PC-3 (cell line): Measurements from ENCODE around the gene HTR4. TPM values are rescaled to one million over a fixed set of nuclear protein-coding genes. Genes with fewer than 3 reads are reported as not detected.
A peak's percentile ranks its signal among the peaks of the same experiment; 100 is the strongest.

Experiments used
- ATAC-seq: fragments of 200-7000 bp; cut with Tn5 transposase; 2 replicates; pipeline ENCODE4 v1.9.1; 2020; ENCODE audit warnings: mild to moderate bottlenecking, moderate library complexity
- BruUV-seq: library from RNA; stranded (reverse); fragments of 400-500 nt; replicated peaks from 2 replicates; lab custom pipeline; 2021; lab: Mats Ljungman, UMichigan
- CTCF ChIA-PET: fragments of 300-600 bp; sonication (Branson Sonifier 250); formaldehyde crosslinking; loops from one replicate; lab custom pipeline; 2022; ENCODE audit warnings: antibody characterized with exemption; lab: Charles Lee
- POLR2A ChIA-PET: fragments of 300-600 bp; sonication (Branson Sonifier 250); formaldehyde crosslinking; loops from one replicate; lab custom pipeline; 2022; ENCODE audit warnings: antibody characterized with exemption; ENCODE audit not compliant: unreplicated experiment; lab: Charles Lee
- DNase-seq: peaks from one replicate; pipeline ENCODE4 v3.0.0-alpha.2; 2015
- H2AFZ ChIP-seq: fragments of 300-600 bp; sonication (generic); 2 replicates; pipeline ENCODE4 v1.6.0; 2016; ENCODE audit warnings: antibody characterized with exemption, low read length
- H3F3A ChIP-seq: fragments of 300-600 bp; sonication (generic); one replicate; pipeline ENCODE4 v1.6.0; 2017; ENCODE audit warnings: antibody characterized with exemption, low read length, control low read depth, mild to moderate bottlenecking; ENCODE audit not compliant: unreplicated experiment
- H3K27ac ChIP-seq: fragments of 300-600 bp; sonication (generic); 2 replicates; pipeline ENCODE4 v1.5.1; 2016; ENCODE audit warnings: mild to moderate bottlenecking, low read length
- H3K27me3 ChIP-seq: fragments of 300-600 bp; sonication (generic); 2 replicates; pipeline ENCODE4 v1.6.1; 2016; ENCODE audit warnings: low read length, mixed read lengths
- H3K36me3 ChIP-seq: fragments of 300-600 bp; sonication (generic); 2 replicates; pipeline ENCODE4 v1.6.1; 2016; ENCODE audit warnings: low read depth, mixed run types, low read length, mixed read lengths
- H3K4me1 ChIP-seq: fragments of 300-600 bp; sonication (generic); 2 replicates; pipeline ENCODE4 v1.5.1; 2016; ENCODE audit warnings: low read length; ENCODE audit not compliant: insufficient read depth
- H3K4me2 ChIP-seq: fragments of 300-600 bp; sonication (generic); 2 replicates; pipeline ENCODE4 v1.6.0; 2016; ENCODE audit warnings: low read length
- H3K4me3 ChIP-seq: fragments of 300-600 bp; sonication (generic); 2 replicates; pipeline ENCODE4 v1.5.1; 2016; ENCODE audit warnings: mild to moderate bottlenecking, low read length, mixed read lengths
- H3K79me2 ChIP-seq: fragments of 300-600 bp; sonication (generic); 2 replicates; pipeline ENCODE4 v1.6.1; 2017; ENCODE audit warnings: low read length, mixed read lengths
- H3K9ac ChIP-seq: fragments of 300-600 bp; sonication (generic); 2 replicates; pipeline ENCODE4 v1.6.0; 2016; ENCODE audit warnings: mild to moderate bottlenecking, low read length
- H3K9me2 ChIP-seq: fragments of 300-600 bp; sonication (generic); replicated peaks from 2 replicates; pipeline ENCODE4 v1.6.1; 2016; ENCODE audit warnings: mixed run types, low read length, mixed read lengths
- H3K9me3 ChIP-seq: fragments of 300-600 bp; sonication (generic); 2 replicates; pipeline ENCODE4 v1.6.1; 2016; ENCODE audit warnings: low read length, mixed read lengths
- H4K20me1 ChIP-seq: fragments of 300-600 bp; sonication (generic); 2 replicates; pipeline ENCODE4 v1.6.1; 2016; ENCODE audit warnings: low read length, mixed read lengths
- EZH2 ChIP-seq: fragments of 300-600 bp; sonication (generic); IDR thresholded peaks from one replicate; pipeline ENCODE4 v1.6.1; 2017; ENCODE audit warnings: antibody characterized with exemption, mild to moderate bottlenecking, low read length; ENCODE audit not compliant: unreplicated experiment
- EZH2phosphoT487 ChIP-seq: fragments of 300-600 bp; sonication (generic); IDR thresholded peaks from 2 replicates; pipeline ENCODE4 v1.6.1; 2018; ENCODE audit warnings: mild to moderate bottlenecking, antibody characterized with exemption, low read length, borderline replicate concordance
- intact Hi-C: fragments of 100-400 bp; cut with micrococcal nuclease; formaldehyde crosslinking; loops from 2 replicates; pipeline ENCODE4 v1.9.0; 2023
- total RNA-seq: library from RNA; depleted of rRNA; stranded (reverse); fragments of >200 nt; gene quantifications from 2 replicates; pipeline ENCODE4 v1.2.3, GENCODE V29; 2014
- TF ChIP-seq, protein P1 (sequence below): fragments of 300-600 bp; sonication (generic); conservative IDR thresholded peaks from 2 replicates; pipeline ENCODE4 v1.5.1; 2017; ENCODE audit warnings: antibody characterized with exemption, low read depth, mild to moderate bottlenecking, low read length

Gene HTR4
- total RNA-seq, 1 experiment from 2014 or later, result not detected

GRCh38 chr5:148620091-148620490 lies 34.2 kb downstream of the HTR4 start:
- no TSS peak for BruUV-seq
- intact Hi-C loops, result no loop called here
- Histone ChIP-seq H3K79me2 (no peaks in the 10 kb centered on the region), H4K20me1 (no peaks in the 10 kb centered on the region), H3F3A (no peaks in the 10 kb centered on the region), H3K27ac (no peak overlapping the region), H3K9me2 (0 out of 2 replicates have a peak, but pooled peaks cover 6% of the 10 kb centered on the region), H3K9ac (no peak overlapping the region), H3K4me1 (peaks cover 19% of the 10 kb centered on the region), H2AFZ (no peak overlapping the region), H3K4me3 (no peak overlapping the region), H3K36me3 (no peaks in the 10 kb centered on the region), H3K27me3 (peaks cover 12% of the 10 kb centered on the region), H3K4me2 (no peak overlapping the region), H3K9me3 (no peaks in the 10 kb centered on the region)
- ChIA-PET POLR2A (no interaction called here), CTCF (no interaction called here)
- DNase-seq (no peak), ATAC-seq (no peak)
- TF ChIP-seq EZH2phosphoT487 (no peak), EZH2 (no peak)
- TF ChIP-seq, protein P1, sequence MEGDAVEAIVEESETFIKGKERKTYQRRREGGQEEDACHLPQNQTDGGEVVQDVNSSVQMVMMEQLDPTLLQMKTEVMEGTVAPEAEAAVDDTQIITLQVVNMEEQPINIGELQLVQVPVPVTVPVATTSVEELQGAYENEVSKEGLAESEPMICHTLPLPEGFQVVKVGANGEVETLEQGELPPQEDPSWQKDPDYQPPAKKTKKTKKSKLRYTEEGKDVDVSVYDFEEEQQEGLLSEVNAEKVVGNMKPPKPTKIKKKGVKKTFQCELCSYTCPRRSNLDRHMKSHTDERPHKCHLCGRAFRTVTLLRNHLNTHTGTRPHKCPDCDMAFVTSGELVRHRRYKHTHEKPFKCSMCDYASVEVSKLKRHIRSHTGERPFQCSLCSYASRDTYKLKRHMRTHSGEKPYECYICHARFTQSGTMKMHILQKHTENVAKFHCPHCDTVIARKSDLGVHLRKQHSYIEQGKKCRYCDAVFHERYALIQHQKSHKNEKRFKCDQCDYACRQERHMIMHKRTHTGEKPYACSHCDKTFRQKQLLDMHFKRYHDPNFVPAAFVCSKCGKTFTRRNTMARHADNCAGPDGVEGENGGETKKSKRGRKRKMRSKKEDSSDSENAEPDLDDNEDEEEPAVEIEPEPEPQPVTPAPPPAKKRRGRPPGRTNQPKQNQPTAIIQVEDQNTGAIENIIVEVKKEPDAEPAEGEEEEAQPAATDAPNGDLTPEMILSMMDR, result no peak

- no TSS peak for BruUV-seq
- Histone ChIP-seq H3K27me3 (peaks cover 12% of the 10 kb centered on the region), H3F3A (no peaks in the 10 kb centered on the region), H3K4me2 (no peak overlapping the region), H3K4me3 (no peak overlapping the region), H3K9me3 (no peaks in the 10 kb centered on the region), H2AFZ (no peak overlapping the region), H3K9me2 (0 out of 2 replicates have a peak, but pooled peaks cover 6% of the 10 kb centered on the region), H3K4me1 (peaks cover 14% of the 10 kb centered on the region), H3K27ac (no peak overlapping the region), H3K36me3 (no peaks in the 10 kb centered on the region), H3K79me2 (no peaks in the 10 kb centered on the region), H4K20me1 (no peaks in the 10 kb centered on the region), H3K9ac (no peak overlapping the region)
- intact Hi-C loops, result no loop called here
- TF ChIP-seq EZH2 (no peak), EZH2phosphoT487 (no peak)
- TF ChIP-seq, protein P1, result no peak
- no peak for ATAC-seq
- POLR2A ChIA-PET, result no interaction called here
- no peak for DNase-seq
- CTCF ChIA-PET, result no interaction called here
Measured at GRCh38 chr5:148619484-148619883, 34.8 kb downstream of the HTR4 start.

DNA sequence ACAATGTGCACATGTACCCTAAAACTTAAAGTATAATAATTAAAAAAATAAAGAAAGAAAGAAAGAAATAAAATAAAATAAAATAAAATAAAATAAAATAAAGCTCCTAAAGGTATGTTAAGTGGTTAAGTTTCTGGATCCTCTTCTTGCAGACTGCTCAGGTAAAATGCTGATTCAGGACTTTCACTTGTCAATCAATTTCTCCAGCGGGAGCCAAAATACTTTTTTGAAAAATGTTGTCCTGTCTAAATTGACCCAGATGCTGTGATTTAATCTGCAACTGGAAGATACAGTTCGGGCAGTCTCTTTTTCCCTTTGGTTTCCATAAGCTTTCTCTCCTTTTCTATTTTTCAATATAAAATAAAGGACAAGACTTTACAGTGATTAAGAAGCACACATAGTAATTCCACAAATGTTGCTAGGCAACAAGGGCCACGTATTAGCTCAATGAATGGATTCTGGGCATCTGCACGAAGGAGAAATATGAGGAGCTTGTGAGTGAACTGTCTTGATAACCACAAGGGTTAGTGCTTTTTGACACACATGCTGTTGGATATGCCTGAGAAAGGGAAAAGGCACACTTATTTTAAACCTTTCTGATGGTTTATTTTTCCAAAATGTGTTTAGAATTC lies 38.6 kb downstream of the HTR4 start:
- no peak overlapping the region for H3K4me3 ChIP-seq
- ATAC-seq, result peak; percentile 48
- H3K27ac ChIP-seq, result no peak overlapping the region
- H3K9me3 ChIP-seq, result no peaks in the 10 kb centered on the region
- no peaks in the 10 kb centered on the region for H3K79me2 ChIP-seq
- peak; percentile 59 for DNase-seq
- no peaks in the 10 kb centered on the region for H4K20me1 ChIP-seq
- TF ChIP-seq, protein P1, result no peak
- TF ChIP-seq EZH2phosphoT487, result no peak
- TF ChIP-seq EZH2, result no peak
- ChIA-PET CTCF (interaction anchor here (1.0 kb wide), 1 partner anchor 115 kb away, joined by 4 read pairs; no protein-coding TSS in a partner anchor), POLR2A (no interaction called here)
- no peak overlapping the region for H3K9ac ChIP-seq
- intact Hi-C loops, result no loop called here
- 0 out of 2 replicates have a peak, but pooled peaks cover 6% of the 10 kb centered on the region for H3K9me2 ChIP-seq
- peaks cover 12% of the 10 kb centered on the region for H3K27me3 ChIP-seq
- H3F3A ChIP-seq, result no peaks in the 10 kb centered on the region
- H3K4me1 ChIP-seq, result no peaks in the 10 kb centered on the region
- H3K4me2 ChIP-seq, result no peak overlapping the region
- H2AFZ ChIP-seq, result no peak overlapping the region
- H3K36me3 ChIP-seq, result no peaks in the 10 kb centered on the region
- no TSS peak for BruUV-seq
